Measurements from ENCODE around the gene YPEL2. TPM values are rescaled to one million over a fixed set of nuclear protein-coding genes. Genes with fewer than 3 reads are reported as not detected.

YPEL2 gene
- total and polyA plus RNA-seq, 2 donors (not counting 1 experiment from before 2014, with no cell fraction given) = 20.7 to 51.8 TPM

GRCh38 chr17:59292174-59292523 is 39.3 kb upstream of the YPEL2 start:
- Mint-ChIP-seq H3K9me3 (ENCODE audit: insufficient read depth) (no peaks in the 10 kb centered on the region), H3K27me3 (peaks cover 1% of the 10 kb centered on the region), H3K27ac (no peak overlapping the region), H3K4me3 (no peak overlapping the region), H3K4me1 (peaks cover 12% of the 10 kb centered on the region)
- DNase-seq = no peak
- no peaks in the 10 kb centered on the region for H3K9me3 ChIP-seq (ENCODE audit: control extremely low read depth in 1 of 3, control insufficient read depth in 2 of 3, insufficient read depth in 1 of 3, low read length in 2 of 3)
- H4K20me1 ChIP-seq (ENCODE audit: control insufficient read depth, insufficient read depth, low read length, poor library complexity, severe bottlenecking) = no peaks in the 10 kb centered on the region
- no CpG with 5 or more reads among the region's 1 CpG for WGBS (ENCODE audit: insufficient coverage)
- H3K27me3 ChIP-seq (replicated peaks in 1 of 4; ENCODE audit: control extremely low read depth in 1 of 4, control insufficient read depth in 3 of 4, insufficient read depth in 4 of 4, low read length in 3 of 4) = peaks cover 0 to under 1% (median 0%) of the 10 kb centered on the region in 4 experiments
- ATAC-seq (ENCODE audit: low read depth) = no peak
- H3K4me2 ChIP-seq (replicated peaks; ENCODE audit: low read depth, low read length, poor library complexity, severe bottlenecking) = no peak overlapping the region
- no peaks in the 10 kb centered on the region for H3K79me2 ChIP-seq (ENCODE audit: control insufficient read depth, insufficient read depth, low read length)
- H3K27ac ChIP-seq (ENCODE audit: low read length in 2 of 2) = no peak overlapping the region
- H3K9ac ChIP-seq (ENCODE audit: low read length) = no peak overlapping the region
- ChIA-PET POLR2A (no interaction called here), CTCF (no interaction called here)
- no peak overlapping the region for H3K4me3 ChIP-seq (ENCODE audit: control extremely low read depth in 1 of 5, extremely low read depth in 1 of 5, insufficient read depth in 1 of 5, low read depth in 2 of 5, low read length in 4 of 5)
- H2AFZ ChIP-seq (ENCODE audit: insufficient read depth, low read depth, low read length, poor library complexity, severe bottlenecking) = no peak overlapping the region
- no peaks in the 10 kb centered on the region for H3K36me3 ChIP-seq (replicated peaks in 1 of 2; ENCODE audit: control extremely low read depth in 1 of 2, control insufficient read depth in 1 of 2, extremely low read depth in 1 of 2, insufficient read depth in 2 of 2, low read length in 1 of 2)
- intact Hi-C loops (cut with micrococcal nuclease) = no loop called here
- peaks cover 0 to 11% of the 10 kb centered on the region in 2 donors for H3K4me1 ChIP-seq (ENCODE audit: control insufficient read depth in 2 of 2, insufficient read depth in 2 of 2, low read length in 2 of 2)
- TF ChIP-seq CTCF (IDR thresholded peaks at IDR 0.05) (no peak), EZH2 (IDR thresholded peaks at IDR 0.05; ENCODE audit: borderline replicate concordance, insufficient read depth, low read depth, low read length, poor library complexity, severe bottlenecking) (no peak)

DNA sequence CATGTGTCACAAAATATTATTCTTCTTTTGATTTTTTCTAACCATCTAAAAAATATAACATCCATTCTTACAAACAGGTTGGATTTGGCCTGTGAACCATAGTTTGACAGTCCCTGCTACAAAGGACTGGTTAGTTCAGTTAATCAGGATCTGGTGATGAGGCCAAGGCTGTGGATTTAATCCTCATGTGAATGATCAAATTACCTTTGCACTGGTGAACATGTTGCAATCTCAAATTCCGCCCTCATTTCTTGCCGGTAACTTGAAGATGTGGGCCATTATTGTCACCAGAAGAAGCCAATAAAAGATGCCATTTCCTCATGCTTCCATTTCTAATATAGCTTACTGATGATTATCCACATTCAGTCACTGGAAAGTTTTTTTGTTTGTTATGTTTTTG is 35.3 kb upstream of the YPEL2 start:
- ATAC-seq (ENCODE audit: low read depth) = no peak
- peaks cover 6% of the 10 kb centered on the region for H3K4me1 Mint-ChIP-seq
- no peak overlapping the region for H3K27ac ChIP-seq (ENCODE audit: low read length in 2 of 2)

More for the DNA sequence above, 35.3 kb upstream of the YPEL2 start:
- Histone ChIP-seq H3K9me3 (ENCODE audit: control extremely low read depth in 1 of 3, control insufficient read depth in 2 of 3, insufficient read depth in 1 of 3, low read length in 2 of 3) (no peaks in the 10 kb centered on the region), H3K9ac (ENCODE audit: low read length) (no peak overlapping the region), H3K27me3 (replicated peaks in 1 of 4; ENCODE audit: control extremely low read depth in 1 of 4, control insufficient read depth in 3 of 4, insufficient read depth in 4 of 4, low read length in 3 of 4) (peaks cover 0 to 3% (median 0%) of the 10 kb centered on the region in 4 experiments), H2AFZ (ENCODE audit: insufficient read depth, low read depth, low read length, poor library complexity, severe bottlenecking) (no peak overlapping the region), H3K4me3 (ENCODE audit: control extremely low read depth in 1 of 5, extremely low read depth in 1 of 5, insufficient read depth in 1 of 5, low read depth in 2 of 5, low read length in 4 of 5) (no peak overlapping the region), H4K20me1 (ENCODE audit: control insufficient read depth, insufficient read depth, low read length, poor library complexity, severe bottlenecking) (no peaks in the 10 kb centered on the region), H3K4me1 (ENCODE audit: control insufficient read depth in 2 of 2, insufficient read depth in 2 of 2, low read length in 2 of 2) (peaks cover 4% of the 10 kb centered on the region in 2 donors), H3K36me3 (replicated peaks in 1 of 2; ENCODE audit: control extremely low read depth in 1 of 2, control insufficient read depth in 1 of 2, extremely low read depth in 1 of 2, insufficient read depth in 2 of 2, low read length in 1 of 2) (no peaks in the 10 kb centered on the region), H3K79me2 (ENCODE audit: control insufficient read depth, insufficient read depth, low read length) (no peaks in the 10 kb centered on the region), H3K4me2 (replicated peaks; ENCODE audit: low read depth, low read length, poor library complexity, severe bottlenecking) (no peak overlapping the region)
- no peak for TF ChIP-seq CTCF (IDR thresholded peaks at IDR 0.05)
- TF ChIP-seq EZH2 (IDR thresholded peaks at IDR 0.05; ENCODE audit: borderline replicate concordance, insufficient read depth, low read depth, low read length, poor library complexity, severe bottlenecking) = no peak
- Mint-ChIP-seq H3K9me3 (ENCODE audit: insufficient read depth) (peaks cover 3% of the 10 kb centered on the region), H3K27me3 (peaks cover 7% of the 10 kb centered on the region), H3K27ac (no peak overlapping the region), H3K4me3 (no peak overlapping the region)
- WGBS (ENCODE audit: insufficient coverage) = no CpG with 5 or more reads among the region's 2 CpGs
- POLR2A ChIA-PET = no interaction called here
- CTCF ChIA-PET = interaction anchor here (1.2 kb wide), 1 partner anchor 15 kb away, joined by 3 read pairs; no protein-coding TSS in a partner anchor
- intact Hi-C loops (cut with micrococcal nuclease) = no loop called here
- no peak for DNase-seq

Data from B cell (primary cell).